Gastroesophageal sphincter (tissue), 4 donors: ENCODE data around the gene PDE4B. TPM values are rescaled to one million over a fixed set of nuclear protein-coding genes. Genes with fewer than 3 reads are reported as not detected.

Experiments
- ATAC-seq: fragments of 150-250 bp; one replicate; pipeline ENCODE4 v1.9.1; 2016; ENCODE audit warnings: mild to moderate bottlenecking, moderate library complexity
- H3K27ac ChIP-seq, 4 donors: fragments of 200-600 bp; sonication (generic) in 3 of 4; 1 replicate in 3 of 4; 2 replicates in 1 of 4; pipeline ENCODE4 v1.5.1; 2016 to 2019
- H3K27me3 ChIP-seq: fragments of 200-600 bp; sonication (generic); one replicate; pipeline ENCODE4 v1.5.1; 2019
- H3K36me3 ChIP-seq, 2 donors: fragments of 200-600 bp; sonication (generic); one replicate each; pipeline ENCODE4 v1.5.1; 2019; ENCODE audit warnings: control low read depth in 1 of 2
- H3K4me1 ChIP-seq, 3 donors: fragments of 200-600 bp; sonication (generic); 1 replicate in 2 of 3; 2 replicates in 1 of 3; pipeline ENCODE4 v1.5.1; 2016 to 2019; ENCODE audit warnings: control low read depth in 2 of 3
- H3K4me3 ChIP-seq, 2 donors: fragments of 200-600 bp; sonication (generic); one replicate each; pipeline ENCODE4 v1.5.1; 2019; ENCODE audit warnings: mild to moderate bottlenecking in 1 of 2, moderate library complexity in 1 of 2
- H3K9me3 ChIP-seq, 3 donors: fragments of 200-600 bp; sonication (generic); one replicate each; pipeline ENCODE4 v1.5.1; 2017 to 2019; ENCODE audit warnings: control low read depth in 2 of 3
- EP300 ChIP-seq: sonication (generic); formaldehyde crosslinking; IDR thresholded peaks from one replicate; pipeline ENCODE4 v1.6.1; 2017; ENCODE audit warnings: antibody characterized with exemption, mild to moderate bottlenecking
- POLR2A ChIP-seq, 2 donors: fragments of 450-650 bp; IDR thresholded peaks; one replicate each; pipeline ENCODE4 v1.6.1; 2017; ENCODE audit warnings: antibody characterized with exemption in 2 of 2, mild to moderate bottlenecking in 2 of 2, moderate library complexity in 1 of 2
- POLR2AphosphoS5 ChIP-seq: sonication (generic); formaldehyde crosslinking; IDR thresholded peaks from one replicate; pipeline ENCODE4 v1.6.1; 2017; ENCODE audit warnings: antibody characterized with exemption
- WGBS, 2 donors: methylation state at CpG; one replicate each; pipeline ENCODE4 v1.1.5; 2018; ENCODE audit warnings: low coverage in 1 of 2; 5-methylcytosine and 5-hydroxymethylcytosine counted together
- total RNA-seq, 4 donors: library from RNA; depleted of rRNA; stranded (reverse); fragments of >200 nt; gene quantifications; one replicate each; pipeline ENCODE4 v1.1.0, GENCODE V29; 2016
- TF ChIP-seq, protein P1 (sequence below), 4 experiments: fragments of 200-600 bp in 2 of 4; fragments of 450-650 bp in 2 of 4; sonication (generic) in 1 of 4; IDR thresholded peaks; one replicate each; pipeline ENCODE4 v1.5.1; 2017 to 2019; ENCODE audit warnings: antibody characterized with exemption in 4 of 4, mild to moderate bottlenecking in 2 of 4, moderate library complexity in 2 of 4

Gene PDE4B
- total RNA-seq, 4 donors from 2014 or later: 5.9 to 16.2 (median 8.8) TPM

DNA sequence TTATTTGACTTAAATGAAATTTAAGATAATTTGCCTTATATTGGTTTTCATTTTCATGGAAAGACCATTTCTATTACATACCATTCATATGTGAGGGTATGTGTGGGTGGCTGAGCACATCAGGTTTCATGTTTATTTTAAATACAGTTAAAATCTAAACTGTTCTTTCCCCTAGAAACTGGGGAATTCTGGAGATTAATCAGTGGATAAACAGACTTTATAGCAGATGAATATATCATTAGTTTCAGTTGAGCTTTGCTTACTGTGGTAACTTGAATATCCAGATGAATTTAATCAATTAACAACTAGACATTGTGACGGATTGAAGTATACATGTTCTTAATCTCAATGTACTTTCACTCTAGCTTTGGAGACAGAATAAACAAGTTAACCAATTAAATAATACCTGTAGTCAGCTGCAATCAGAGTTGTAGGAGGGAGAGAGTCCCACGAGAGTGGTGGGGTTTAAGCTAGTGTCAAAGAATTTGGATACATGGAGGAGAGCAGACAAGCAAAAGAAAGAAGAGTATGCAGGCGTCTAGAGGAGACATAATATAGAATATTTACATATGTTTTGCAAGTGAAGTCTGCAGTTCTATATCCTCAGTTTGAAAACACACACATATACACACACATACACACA, 97.6 kb downstream of the PDE4B start:
- H3K27ac ChIP-seq: no peak overlapping the region
- ATAC-seq: no peak
- no peak overlapping the region for H3K4me3 ChIP-seq
- no peaks in the 10 kb centered on the region for H3K27me3 ChIP-seq
- 11 to 12% methylated on average over 3 of the region's 3 CpGs for WGBS, 2 donors
- no peaks in the 10 kb centered on the region for H3K4me1 ChIP-seq
- H3K36me3 ChIP-seq: no peaks in the 10 kb centered on the region
- H3K9me3 ChIP-seq: peaks cover 0 to 11% (median 0%) of the 10 kb centered on the region in 3 donors
- TF ChIP-seq, protein P1, sequence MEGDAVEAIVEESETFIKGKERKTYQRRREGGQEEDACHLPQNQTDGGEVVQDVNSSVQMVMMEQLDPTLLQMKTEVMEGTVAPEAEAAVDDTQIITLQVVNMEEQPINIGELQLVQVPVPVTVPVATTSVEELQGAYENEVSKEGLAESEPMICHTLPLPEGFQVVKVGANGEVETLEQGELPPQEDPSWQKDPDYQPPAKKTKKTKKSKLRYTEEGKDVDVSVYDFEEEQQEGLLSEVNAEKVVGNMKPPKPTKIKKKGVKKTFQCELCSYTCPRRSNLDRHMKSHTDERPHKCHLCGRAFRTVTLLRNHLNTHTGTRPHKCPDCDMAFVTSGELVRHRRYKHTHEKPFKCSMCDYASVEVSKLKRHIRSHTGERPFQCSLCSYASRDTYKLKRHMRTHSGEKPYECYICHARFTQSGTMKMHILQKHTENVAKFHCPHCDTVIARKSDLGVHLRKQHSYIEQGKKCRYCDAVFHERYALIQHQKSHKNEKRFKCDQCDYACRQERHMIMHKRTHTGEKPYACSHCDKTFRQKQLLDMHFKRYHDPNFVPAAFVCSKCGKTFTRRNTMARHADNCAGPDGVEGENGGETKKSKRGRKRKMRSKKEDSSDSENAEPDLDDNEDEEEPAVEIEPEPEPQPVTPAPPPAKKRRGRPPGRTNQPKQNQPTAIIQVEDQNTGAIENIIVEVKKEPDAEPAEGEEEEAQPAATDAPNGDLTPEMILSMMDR (IDR thresholded peaks at IDR 0.05): no peak
- TF ChIP-seq POLR2A (IDR thresholded peaks at IDR 0.05): no peak
- TF ChIP-seq EP300: no peak

DNA sequence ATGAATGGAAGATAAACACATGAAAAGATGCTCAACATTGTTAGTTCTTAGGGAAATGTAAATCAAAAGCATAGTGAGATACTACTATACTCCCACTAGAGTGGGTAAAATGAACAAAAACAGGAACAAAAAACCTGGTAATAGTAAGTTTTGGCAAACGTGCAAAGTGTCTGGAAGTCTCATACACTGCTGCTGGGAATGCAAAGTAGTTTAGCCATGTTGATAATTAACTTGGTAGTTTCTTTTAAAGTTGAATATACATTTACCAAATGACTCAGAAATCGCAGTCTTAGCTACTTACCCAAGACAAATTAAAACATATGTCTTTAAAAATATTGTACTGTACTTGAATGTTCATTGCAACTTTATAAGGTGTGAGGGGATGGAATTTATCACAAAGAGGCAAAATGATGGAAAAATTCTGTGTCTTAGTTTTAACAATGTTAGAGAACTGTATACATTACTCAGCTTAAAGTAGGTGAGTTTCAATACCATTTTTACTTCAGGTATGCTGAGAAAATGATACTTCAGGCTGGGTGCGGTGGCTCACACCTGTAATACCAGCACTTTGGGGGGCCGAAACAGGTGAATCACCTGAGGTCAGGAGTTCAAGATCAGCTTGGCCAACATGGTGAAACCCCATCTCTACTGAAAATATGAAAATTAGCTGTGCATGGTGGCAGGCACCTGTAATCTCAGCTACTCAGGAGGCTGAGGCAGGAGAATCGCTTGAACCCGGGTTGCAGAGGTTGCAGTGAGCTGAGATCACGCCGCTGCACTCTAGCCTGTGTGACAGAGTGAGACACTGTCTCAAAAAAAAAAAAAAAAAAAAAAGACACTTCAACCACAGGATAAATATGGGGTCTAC, 102.3 kb downstream of the PDE4B start:
- no peak overlapping the region for H3K27ac ChIP-seq
- no peaks in the 10 kb centered on the region for H3K4me1 ChIP-seq
- peaks cover 0 to 8% (median 0%) of the 10 kb centered on the region in 3 donors for H3K9me3 ChIP-seq
- no peaks in the 10 kb centered on the region for H3K36me3 ChIP-seq
- H3K4me3 ChIP-seq: no peak overlapping the region
- TF ChIP-seq POLR2AphosphoS5: no peak
- TF ChIP-seq POLR2A (IDR thresholded peaks at IDR 0.05): no peak
- TF ChIP-seq, protein P1 (IDR thresholded peaks at IDR 0.05): no peak
- no peak for TF ChIP-seq EP300
- 74 to 76% methylated on average over 8 of the region's 8 CpGs for WGBS, 2 donors
- no peak for ATAC-seq
- no peaks in the 10 kb centered on the region for H3K27me3 ChIP-seq

DNA sequence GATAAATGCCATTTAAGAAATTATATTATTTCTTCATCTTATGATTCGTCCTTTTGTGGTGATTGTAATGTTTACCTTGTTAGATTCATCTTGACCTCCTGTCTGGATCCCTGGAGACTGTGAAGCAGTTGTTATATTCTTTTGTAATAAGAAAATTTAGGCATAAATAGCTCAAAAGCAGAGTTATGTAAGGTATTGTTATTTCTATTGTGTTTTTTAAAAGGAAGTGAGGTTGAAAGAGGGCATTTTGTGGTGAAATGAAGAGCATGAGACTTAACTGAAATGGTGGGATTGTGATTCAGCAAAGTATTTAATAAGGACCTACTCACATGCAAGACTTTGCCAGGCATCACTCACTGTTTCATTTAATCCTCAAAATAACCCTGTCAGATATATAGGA, 104.0 kb downstream of the PDE4B start:
- Histone ChIP-seq H3K27me3 (no peaks in the 10 kb centered on the region), H3K9me3 (peaks cover 0 to 11% (median 0%) of the 10 kb centered on the region in 3 donors), H3K4me3 (no peak overlapping the region), H3K4me1 (no peaks in the 10 kb centered on the region), H3K36me3 (no peaks in the 10 kb centered on the region), H3K27ac (no peak overlapping the region)
- no peak for ATAC-seq
- 35 to 71% methylated on average over 1 of the region's 1 CpG for WGBS, 2 donors
- TF ChIP-seq POLR2AphosphoS5 (no peak), EP300 (no peak), POLR2A (IDR thresholded peaks at IDR 0.05) (no peak)
- TF ChIP-seq, protein P1 (IDR thresholded peaks at IDR 0.05): no peak

DNA sequence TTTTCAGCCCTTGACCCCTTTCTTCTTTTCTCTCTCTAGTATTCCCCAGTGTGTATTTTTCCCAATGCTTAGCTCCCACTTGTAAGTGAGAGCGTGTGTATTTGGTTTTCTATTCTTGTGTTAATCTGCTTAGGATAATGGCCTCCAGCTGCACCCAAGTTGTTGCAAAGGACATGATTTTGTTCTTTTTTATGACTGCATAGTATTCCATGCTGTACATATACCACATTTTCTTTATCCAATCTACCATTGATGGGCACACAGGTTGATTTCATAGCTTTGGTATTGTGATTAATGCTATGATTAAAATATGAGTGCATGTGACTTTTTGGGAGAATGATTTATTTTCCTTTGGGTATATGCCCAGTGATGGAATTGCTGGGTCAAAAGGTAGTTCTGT, 104.8 kb downstream of the PDE4B start:
- TF ChIP-seq POLR2A (IDR thresholded peaks at IDR 0.05) (no peak), EP300 (no peak), POLR2AphosphoS5 (no peak)
- TF ChIP-seq, protein P1 (IDR thresholded peaks at IDR 0.05): no peak
- H3K36me3 ChIP-seq: no peaks in the 10 kb centered on the region
- H3K27ac ChIP-seq: no peak overlapping the region
- ATAC-seq: no peak
- H3K9me3 ChIP-seq: peaks cover 0 to 11% (median 0%) of the 10 kb centered on the region in 3 donors
- H3K27me3 ChIP-seq: no peaks in the 10 kb centered on the region
- H3K4me1 ChIP-seq: no peaks in the 10 kb centered on the region
- no peak overlapping the region for H3K4me3 ChIP-seq
- WGBS, 2 donors: 83 to 94% methylated on average over 1 of the region's 1 CpG
